GM12873 (cell line): ENCODE data around the gene THSD4.

ENCODE experiments used
- TF ChIP-seq, protein P1 (sequence below): IDR thresholded peaks from 2 replicates; pipeline ENCODE4 v1.5.1; 2012; ENCODE audit warnings: low read depth, mild to moderate bottlenecking, moderate library complexity, low read length, control low read depth; ENCODE audit not compliant: insufficient read depth; ENCODE audit errors: missing control alignments

The THSD4 gene

GRCh38 chr15:71777216-71777943 lies 662.1 kb downstream of the THSD4 start:
- TF ChIP-seq, protein P1, sequence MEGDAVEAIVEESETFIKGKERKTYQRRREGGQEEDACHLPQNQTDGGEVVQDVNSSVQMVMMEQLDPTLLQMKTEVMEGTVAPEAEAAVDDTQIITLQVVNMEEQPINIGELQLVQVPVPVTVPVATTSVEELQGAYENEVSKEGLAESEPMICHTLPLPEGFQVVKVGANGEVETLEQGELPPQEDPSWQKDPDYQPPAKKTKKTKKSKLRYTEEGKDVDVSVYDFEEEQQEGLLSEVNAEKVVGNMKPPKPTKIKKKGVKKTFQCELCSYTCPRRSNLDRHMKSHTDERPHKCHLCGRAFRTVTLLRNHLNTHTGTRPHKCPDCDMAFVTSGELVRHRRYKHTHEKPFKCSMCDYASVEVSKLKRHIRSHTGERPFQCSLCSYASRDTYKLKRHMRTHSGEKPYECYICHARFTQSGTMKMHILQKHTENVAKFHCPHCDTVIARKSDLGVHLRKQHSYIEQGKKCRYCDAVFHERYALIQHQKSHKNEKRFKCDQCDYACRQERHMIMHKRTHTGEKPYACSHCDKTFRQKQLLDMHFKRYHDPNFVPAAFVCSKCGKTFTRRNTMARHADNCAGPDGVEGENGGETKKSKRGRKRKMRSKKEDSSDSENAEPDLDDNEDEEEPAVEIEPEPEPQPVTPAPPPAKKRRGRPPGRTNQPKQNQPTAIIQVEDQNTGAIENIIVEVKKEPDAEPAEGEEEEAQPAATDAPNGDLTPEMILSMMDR: no peak

- TF ChIP-seq, protein P1: no peak
These were observed 664.0 kb downstream of the THSD4 start for GRCh38 chr15:71779073-71779797.

GRCh38 chr15:71780115-71780976 lies 665.1 kb downstream of the THSD4 start:
- TF ChIP-seq, protein P1: peak; percentile 84

GRCh38 chr15:71781179-71781964 lies 666.1 kb downstream of the THSD4 start:
- TF ChIP-seq, protein P1: peak; percentile 4

- TF ChIP-seq, protein P1: no peak
These were observed 666.6 kb downstream of the THSD4 start for GRCh38 chr15:71781965-71782265.

GRCh38 chr15:71782422-71783165 lies 667.3 kb downstream of the THSD4 start:
- TF ChIP-seq, protein P1: no peak
